Stomach (tissue), 4 donors: ENCODE results near the gene PMEPA1.

Experiments used
- EP300 ChIP-seq: sonication (generic); formaldehyde crosslinking; IDR thresholded peaks from one replicate; pipeline ENCODE4 v1.6.1; 2017; ENCODE audit warnings: antibody characterized with exemption
- POLR2A ChIP-seq, 4 donors: fragments of 450-650 bp; IDR thresholded peaks; one replicate each; pipeline ENCODE4 v1.6.1; 2016; ENCODE audit warnings: antibody characterized with exemption in 4 of 4, control low read depth in 2 of 4, mild to moderate bottlenecking in 1 of 4, moderate library complexity in 1 of 4
- POLR2AphosphoS5 ChIP-seq, 3 donors: sonication (generic); formaldehyde crosslinking; IDR thresholded peaks; one replicate each; pipeline ENCODE4 v1.6.1; 2016; ENCODE audit warnings: antibody characterized with exemption in 3 of 3
- TF ChIP-seq, protein P1 (sequence below), 7 experiments: fragments of 450-650 bp in 4 of 7; fragments of 200-600 bp in 3 of 7; sonication (generic) in 3 of 7; IDR thresholded peaks; one replicate each; pipeline ENCODE4 v1.5.1; 2016 to 2019; ENCODE audit warnings: antibody characterized with exemption in 7 of 7, control low read depth in 2 of 7, mild to moderate bottlenecking in 1 of 7

DNA sequence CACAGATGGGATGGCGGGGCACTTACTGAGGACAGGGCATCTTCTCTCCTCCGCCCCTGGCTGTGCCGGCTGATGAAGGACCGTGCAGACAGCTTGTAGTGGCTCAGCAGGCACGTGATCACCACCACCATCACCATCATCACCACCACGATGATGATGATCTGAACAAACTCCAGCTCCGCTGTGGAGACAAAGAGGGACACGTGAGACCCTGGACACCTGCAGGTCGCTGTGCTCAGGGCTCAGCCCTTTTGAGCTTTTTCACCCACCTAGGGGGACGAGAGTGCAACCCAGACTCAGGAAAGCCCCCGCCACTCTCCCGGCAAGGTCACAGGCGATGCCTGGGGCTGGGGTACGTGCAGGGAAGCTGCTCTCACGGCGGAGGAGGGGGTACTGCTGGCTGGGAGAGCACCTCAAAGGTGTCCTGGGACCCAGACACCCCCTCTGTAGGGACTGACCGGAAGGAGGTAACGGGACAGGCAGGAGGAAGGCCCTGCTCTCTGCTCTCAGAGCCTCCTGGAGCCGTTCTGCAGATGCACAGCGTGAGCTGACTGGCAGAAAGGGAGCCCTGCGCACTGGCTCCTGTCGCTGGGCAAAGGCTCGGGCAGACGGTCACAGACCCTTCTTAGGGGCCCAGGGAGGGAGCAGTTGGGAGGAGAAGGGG is 50.2 kb downstream of the PMEPA1 start:
- TF ChIP-seq, protein P1, sequence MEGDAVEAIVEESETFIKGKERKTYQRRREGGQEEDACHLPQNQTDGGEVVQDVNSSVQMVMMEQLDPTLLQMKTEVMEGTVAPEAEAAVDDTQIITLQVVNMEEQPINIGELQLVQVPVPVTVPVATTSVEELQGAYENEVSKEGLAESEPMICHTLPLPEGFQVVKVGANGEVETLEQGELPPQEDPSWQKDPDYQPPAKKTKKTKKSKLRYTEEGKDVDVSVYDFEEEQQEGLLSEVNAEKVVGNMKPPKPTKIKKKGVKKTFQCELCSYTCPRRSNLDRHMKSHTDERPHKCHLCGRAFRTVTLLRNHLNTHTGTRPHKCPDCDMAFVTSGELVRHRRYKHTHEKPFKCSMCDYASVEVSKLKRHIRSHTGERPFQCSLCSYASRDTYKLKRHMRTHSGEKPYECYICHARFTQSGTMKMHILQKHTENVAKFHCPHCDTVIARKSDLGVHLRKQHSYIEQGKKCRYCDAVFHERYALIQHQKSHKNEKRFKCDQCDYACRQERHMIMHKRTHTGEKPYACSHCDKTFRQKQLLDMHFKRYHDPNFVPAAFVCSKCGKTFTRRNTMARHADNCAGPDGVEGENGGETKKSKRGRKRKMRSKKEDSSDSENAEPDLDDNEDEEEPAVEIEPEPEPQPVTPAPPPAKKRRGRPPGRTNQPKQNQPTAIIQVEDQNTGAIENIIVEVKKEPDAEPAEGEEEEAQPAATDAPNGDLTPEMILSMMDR (IDR thresholded peaks at IDR 0.05): no peak
- TF ChIP-seq POLR2AphosphoS5 (IDR thresholded peaks at IDR 0.05): no peak
- TF ChIP-seq EP300: no peak
- no peak for TF ChIP-seq POLR2A (IDR thresholded peaks at IDR 0.05)
